K562 (cell line): Measurements from ENCODE around the gene HS3ST2.

ENCODE experiments used
- ATF3 ChIP-seq, 2 experiments: fragments of 450-650 bp in 1 of 2; sonication (generic) in 1 of 2; formaldehyde crosslinking in 1 of 2; IDR thresholded peaks in 1 of 2; conservative IDR thresholded peaks in 1 of 2; 2 replicates each; pipeline versions ENCODE4 v1.6.1 to v1.8.1; 2016 to 2023; ENCODE audit warnings: mild to moderate bottlenecking in 2 of 2, moderate library complexity in 2 of 2, inconsistent platforms in 1 of 2, missing genetic modification reagents in 1 of 2
- CREM ChIP-seq: IDR thresholded peaks from 2 replicates; pipeline ENCODE4 v1.6.1; 2014; ENCODE audit warnings: antibody characterized with exemption, low read depth
- NFXL1 ChIP-seq: fragments of 450-650 bp; formaldehyde crosslinking; IDR thresholded peaks from 2 replicates; pipeline ENCODE4 v1.4.0; 2021; ENCODE audit warnings: mild to moderate bottlenecking
- TARDBP ChIP-seq: fragments of 450-650 bp; IDR thresholded peaks from 2 replicates; pipeline ENCODE4 v1.6.1; 2016
- ZNF518B ChIP-seq: fragments of 250-450 bp; sonication (Bioruptor Pico); IDR thresholded peaks from 2 replicates; pipeline ENCODE4 v1.5.0; 2021; ENCODE audit warnings: mild to moderate bottlenecking, moderate library complexity

- TF ChIP-seq TARDBP (no peak), CREM (no peak), ZNF518B (CRISPR knock-in tag) (no peak), NFXL1 (CRISPR knock-in tag) (no peak), ATF3 (IDR thresholded peaks at IDR 0.05) (no peak), ATF3 (CRISPR knock-in tag; conservative IDR thresholded peaks at IDR 0.05) (no peak)
These were observed 73.5 kb downstream of the HS3ST2 start for GRCh38 chr16:22887445-22887844.
